ENCODE results near the gene UGGT2.

DNA sequence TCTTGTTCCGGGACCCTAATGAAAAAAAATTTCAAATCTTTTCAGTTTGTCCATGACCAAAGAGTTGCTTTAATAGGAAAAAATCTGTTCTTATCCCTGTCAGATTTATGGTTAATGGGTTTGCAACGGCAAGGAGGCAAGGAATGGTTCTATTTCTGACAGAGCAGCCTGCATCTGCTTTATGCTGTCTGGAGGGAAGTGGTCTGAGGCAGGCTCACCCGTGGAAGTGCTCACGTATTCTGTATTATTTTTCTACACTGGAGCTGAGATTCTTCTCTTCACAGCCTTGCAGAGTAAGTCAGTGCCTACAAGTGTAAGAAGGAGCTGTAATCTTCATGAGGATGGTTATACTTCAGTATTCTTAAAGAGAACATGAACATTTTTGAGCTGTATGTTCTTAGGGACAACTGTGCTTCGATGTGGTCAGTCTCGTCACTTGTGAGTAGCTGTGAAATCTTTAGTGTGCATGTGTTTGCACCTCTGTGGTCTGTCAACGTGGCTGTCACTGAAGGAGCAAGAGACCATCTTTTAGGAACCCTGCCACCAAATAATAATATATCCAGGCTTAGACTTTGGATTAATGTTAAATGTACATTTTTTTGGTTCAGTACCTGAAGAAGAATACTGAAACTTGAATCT, 262.0 kb downstream of the UGGT2 start:
- no peak for TF ChIP-seq POLR2AphosphoS5 (IDR thresholded peaks at IDR 0.05; ENCODE audit: insufficient read depth in 1 of 2, low read depth in 1 of 2)
- TF ChIP-seq CTCF (IDR thresholded peaks at IDR 0.05), result no peak
